Stimulated activated CD8-positive, alpha-beta memory T cell treated with anti-CD3 and anti-CD28 coated beads, Interleukin-2, amount 100 ng/mL, for 48 hours (primary cell): ENCODE measurements around the gene ORM1.
A peak's percentile ranks its signal among the peaks of the same experiment; 100 is the strongest.
"Not testable (repeated sequence)": the region's sequence is repeated elsewhere in the genome, so short reads cannot be mapped to it uniquely, and the experiment has no call there.

Experiments
- DNase-seq, 2 donors: peaks; one replicate each; pipeline ENCODE4 v3.0.0-alpha.2; 2020; ENCODE audit warnings: low read depth in 2 of 2

Gene ORM1

DNA sequence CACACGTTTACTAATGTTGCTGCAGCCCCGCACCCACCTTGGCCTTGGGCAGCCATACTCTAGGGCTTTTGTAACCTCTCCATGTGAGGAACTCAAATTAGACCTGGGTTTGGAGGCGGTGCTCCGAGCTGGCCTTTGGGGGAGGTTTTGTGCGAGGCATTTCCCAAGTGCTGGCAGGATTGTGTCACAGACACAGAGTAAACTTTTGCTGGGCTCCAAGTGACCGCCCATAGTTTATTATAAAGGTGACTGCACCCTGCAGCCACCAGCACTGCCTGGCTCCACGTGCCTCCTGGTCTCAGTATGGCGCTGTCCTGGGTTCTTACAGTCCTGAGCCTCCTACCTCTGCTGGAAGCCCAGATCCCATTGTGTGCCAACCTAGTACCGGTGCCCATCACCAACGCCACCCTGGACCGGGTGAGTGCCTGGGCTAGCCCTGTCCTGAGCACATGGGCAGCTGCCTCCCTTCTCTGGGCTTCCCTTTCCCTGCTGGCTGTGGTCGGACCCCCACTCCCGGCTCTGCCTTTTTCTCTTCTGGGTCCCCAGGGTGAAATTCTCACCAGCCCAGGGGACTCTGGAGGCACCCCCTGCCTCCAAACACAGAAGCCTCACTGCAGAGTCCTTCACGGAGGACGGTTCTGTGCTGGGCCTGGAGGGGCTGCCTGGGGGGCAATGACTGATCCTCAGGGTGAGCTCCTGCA lies at the start of gene ORM1:
Gene ORM1 (plus strand): TSS at position 268 of the 701 bp plus-strand sequence. CDS start 36 bp downstream, at position 304.
- not testable (repeated sequence) for DNase-seq

DNA sequence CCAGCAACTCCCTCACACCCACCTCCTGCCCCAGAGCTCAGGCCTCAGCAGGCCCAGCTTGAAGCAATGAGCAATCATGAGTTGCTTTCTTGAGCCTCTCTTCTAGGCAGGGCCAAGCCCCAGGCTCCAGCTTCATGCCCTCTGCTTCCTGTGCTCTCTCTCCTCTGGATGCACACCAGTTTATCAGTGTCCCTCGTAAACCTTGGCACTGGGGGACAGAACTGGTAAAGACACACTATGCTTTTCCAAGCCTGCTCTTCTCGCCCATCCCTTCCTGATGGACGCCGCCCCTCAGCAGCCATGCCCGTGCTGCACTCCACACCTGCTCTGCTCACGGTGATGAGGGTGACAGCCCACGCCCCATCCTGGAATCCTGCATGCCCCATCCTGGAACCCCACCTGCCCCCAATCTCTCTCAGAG lies 49.4 kb upstream of the ORM1 start:
- no peak for DNase-seq

DNA sequence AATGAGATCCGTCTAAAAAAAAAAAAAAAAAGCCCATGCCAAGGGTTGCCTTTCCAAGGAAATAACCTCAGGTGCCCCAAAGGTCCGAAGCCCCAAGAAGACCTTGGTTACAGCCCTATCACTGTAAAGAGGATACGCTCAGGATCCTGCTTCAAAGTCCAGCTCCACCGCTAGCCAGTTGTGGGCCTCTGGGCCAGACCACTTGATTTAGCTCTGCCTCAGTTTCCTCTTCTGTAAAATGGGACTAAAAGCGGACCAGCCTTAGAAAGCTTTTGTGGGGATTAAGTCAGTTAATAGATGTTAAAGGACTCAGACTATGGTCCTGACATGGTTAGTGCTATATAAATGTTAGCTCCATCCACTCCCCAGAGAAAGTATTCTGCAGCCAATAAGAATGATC lies 48.7 kb upstream of the ORM1 start:
- DNase-seq: no peak

DNA sequence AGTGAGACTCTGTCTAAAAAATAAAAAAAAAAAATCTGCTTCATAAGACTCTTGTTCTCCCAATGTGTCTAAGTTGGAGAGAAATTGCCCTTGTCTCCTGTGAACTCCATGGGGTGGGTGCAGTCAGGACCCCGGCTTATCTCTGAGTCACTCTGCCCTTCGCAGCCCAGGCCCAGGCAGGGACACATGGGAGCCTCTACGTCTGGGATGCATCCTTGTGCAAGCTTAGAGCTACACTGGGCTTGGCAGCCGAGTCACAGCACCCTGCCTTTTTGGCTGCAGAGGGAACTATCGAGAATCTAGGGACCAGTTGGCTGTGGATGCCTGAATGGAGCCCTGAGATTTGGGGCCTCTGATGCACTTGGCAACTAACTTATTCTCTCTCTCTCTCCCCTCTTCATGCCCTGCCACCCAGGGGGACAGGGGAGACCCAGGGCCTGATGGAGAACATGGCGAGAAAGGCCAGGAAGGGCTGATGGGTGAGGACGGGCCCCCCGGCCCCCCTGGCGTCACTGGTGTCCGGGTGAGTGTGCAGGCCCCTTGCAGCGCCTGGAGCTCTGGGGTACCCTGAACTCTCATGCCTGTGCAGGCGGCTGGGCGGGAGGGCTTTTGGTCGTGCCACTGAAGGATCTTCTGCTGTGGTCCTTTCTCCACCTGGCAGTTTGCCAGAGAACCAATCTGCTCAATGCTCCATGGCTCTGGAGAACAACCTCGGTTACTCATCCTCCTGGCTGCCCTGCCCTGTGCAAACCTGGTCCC lies 47.5 kb upstream of the ORM1 start:
- no peak for DNase-seq

DNA sequence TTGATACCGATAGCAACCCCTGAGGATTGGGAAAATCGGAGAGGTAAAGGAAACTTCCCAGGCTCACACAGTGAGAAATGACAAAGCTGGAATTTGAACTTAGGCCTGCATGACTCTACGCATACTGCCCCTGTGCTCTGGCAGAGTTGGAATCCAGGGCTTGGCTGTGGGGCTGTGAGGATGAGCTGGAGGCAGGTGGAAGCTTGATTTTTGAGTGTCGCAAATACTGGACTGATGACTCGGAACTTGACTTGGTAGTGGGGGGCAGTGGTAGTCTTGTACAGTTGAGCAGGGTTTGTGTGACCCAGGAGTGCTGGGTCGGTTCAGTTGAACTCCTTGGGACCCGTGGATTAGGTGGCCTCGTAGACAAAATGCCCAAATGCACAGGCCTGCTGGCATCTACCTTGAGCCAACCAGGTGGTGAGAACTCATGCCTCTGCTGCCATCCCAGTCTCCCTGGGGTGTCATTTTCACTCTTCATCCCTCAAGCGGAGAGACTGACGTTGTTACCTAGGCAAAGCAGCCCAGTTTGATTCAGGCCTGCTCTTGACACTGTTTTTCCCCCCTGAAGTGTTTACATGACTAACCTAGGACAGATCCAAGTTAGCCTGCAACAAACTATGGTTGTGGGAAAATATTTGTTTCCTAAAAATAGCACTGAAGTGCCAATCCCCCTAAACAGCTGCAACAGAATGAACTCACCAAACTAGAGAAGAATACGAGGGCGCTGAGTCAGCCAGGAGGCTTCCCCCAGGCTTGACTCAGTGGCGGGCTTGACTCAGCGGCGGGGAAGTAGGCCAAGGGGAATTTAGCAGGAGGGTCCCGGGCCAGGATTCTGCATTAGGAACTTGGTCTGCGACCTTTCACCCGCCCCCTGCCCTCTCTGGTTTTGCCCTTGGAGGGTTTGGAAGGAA lies 45.7 kb upstream of the ORM1 start:
- DNase-seq: no peak

DNA sequence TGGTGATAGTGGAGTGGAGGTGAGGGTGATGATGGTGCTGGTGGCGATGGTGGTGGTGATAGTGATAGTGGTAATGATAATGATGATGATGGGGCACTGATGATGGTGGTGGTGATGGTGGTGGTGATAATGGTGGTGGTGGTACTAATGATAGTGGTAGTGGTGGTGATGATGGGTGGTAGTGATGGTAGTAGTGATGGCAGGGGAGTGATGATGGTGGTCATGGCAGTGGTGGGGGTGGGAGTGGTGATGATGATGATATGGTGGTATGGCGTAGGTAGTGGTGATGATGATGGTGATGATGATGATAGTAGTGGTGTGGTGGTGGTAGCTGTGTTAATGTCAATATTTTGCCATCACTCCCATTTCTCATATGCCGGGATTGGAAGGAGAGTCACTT lies 44.5 kb upstream of the ORM1 start:
- DNase-seq: no peak

DNA sequence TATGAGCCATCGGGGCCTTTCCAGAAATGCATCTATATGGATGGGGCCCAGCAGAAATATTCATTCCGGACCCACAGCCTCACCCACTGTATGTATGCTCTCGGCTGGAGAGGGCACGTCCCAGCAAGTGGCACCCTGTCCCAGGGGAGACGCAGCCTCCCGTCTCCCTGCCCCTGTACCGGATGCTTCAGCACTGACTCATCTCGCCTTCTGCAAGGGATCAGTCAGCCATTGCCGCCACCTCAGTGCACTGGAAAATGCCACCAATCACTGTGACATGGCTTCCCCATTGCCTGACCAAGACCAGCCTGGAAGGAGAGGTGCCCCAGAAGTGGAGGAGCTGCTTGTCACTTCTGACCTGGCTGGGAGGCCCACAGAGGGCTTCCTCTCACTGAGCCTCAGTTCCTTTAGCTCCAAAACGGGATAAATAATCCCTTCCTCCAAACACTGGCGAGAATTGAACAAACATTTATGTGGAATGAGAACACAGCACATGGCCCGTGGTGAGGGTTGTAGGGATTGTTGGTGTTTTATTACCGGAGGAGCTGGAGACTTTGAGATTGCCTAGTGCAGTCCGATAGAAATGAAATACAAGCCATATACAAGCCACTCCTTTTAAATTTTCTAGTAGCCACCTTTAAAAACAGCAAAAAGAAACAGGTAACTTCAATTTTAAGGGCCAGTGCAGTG lies 43.9 kb upstream of the ORM1 start:
- DNase-seq: no peak

DNA sequence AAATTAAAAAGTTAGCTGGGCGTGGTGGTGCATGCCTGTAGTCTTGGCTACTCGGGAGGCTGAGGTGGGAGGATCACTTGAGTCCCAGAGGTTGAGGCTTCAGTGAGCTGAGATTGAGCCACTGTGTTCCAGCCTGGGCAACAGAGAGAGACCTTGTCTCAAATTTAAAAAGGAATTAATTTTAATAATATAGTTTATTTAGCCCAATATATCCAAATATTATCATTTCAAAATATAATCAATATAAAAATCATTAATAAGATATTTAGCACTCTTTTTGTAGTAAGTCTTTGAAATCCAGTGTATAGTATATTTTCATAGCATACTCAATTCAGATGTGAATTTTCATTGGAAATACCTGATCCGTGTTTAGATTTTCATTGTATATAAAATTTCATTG lies 43.2 kb upstream of the ORM1 start:
- no peak for DNase-seq

DNA sequence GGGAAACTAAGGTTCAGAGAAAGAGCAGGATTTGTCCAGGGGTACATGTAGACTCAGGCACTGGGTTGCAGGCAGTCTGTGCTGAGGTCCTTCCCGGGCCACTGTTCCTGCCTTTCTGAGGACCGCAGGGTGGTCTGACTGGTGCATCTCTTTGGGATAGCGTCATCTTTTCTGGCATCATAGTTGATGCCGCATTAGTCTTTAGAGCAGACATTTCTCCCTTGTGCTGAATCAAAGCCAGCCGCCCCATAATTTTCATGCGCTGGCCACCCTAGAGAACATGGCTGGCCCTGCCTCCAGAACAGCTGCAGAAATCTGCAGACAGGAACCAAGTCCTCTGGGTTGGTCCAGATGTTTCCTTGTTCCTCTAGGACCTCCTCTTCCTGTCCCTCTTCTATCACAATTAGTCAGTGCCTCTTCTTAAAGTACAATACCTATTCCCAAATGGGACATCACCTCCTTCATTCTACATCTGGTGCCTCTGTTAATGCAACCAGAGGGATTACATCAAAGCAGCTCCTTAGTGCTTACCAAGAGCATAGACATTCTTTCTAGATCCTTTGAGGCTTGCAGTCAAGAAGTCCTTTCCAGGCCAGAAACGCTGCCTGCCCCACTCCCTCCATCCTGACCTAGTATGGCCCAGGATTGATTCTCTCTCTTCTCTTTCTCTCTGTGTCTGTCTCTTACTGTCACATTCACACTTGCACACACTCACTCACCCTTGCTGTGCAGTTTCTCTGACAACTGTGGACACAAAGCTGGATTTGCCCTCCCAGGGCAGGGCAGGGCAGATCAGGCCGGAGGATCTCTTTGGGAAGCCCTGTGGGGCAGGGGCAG lies 42.0 kb upstream of the ORM1 start:
- no peak for DNase-seq

DNA sequence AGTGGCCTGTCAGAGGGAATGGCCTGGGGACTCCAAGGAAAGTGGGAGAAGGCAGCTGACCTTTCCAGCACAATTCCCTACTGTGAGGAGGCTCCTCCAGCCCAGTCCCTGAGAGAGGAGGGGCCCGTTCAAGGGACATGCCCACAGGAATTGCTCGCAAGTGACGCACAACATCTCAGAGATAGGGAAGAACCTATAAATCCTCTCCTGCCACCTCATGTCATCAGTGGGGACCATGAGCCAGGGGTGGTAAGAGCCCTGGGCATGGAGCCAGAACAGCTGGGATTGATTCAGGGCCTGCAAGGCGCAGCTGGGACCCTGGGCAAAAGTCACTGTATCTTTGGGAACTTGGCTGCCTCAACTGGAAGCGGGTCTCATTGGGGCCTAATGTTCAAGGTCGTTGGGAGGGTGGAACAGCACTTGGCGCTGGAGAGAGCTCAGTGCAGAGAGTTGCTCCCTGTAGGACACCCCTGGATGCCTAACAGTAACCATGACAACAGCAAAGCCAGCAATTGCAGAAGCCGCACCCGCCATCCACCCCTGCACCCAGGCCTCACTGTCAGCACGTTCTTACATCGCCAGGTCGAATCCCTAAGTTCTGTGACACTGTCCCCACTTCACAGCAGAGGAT lies 41.3 kb upstream of the ORM1 start:
- no peak for DNase-seq

DNA sequence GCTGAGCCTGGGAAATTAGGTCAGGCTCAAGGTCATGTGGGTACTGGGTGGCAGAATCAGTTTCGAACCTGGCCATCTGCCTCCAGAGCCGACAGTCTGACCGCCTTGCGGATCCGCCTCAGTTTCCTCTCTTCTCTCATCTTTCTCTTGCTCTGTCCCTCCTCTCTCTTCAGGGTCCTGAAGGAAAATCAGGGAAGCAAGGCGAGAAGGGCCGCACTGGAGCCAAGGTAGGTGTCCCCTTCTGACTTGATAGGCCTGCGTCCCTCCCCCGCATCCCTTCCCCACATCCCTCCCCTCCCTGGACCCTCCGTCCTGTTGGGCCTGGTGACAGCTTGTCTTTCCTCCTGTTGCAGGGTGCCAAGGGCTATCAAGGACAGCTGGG lies 40.8 kb upstream of the ORM1 start:
- DNase-seq: no peak

DNA sequence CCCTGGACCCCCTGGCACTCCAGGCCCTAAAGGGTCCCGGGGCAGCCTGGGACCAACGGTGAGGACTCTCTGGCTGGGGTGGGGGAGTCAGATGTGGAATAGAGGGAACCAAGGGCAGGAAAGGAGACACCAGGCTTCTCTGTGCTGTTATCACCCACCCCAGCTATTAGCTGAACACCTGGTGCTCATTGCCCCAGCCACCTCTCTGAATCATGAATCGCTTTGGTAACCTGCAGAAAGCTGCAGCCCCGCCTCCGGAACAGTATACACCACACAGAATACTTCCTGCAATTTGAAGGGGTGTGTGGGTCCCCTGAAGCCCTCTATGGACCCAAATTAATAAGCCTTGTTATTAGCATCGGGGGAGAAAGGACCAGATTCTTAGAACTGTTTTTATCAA lies 40.4 kb upstream of the ORM1 start:
- no peak for DNase-seq

DNA sequence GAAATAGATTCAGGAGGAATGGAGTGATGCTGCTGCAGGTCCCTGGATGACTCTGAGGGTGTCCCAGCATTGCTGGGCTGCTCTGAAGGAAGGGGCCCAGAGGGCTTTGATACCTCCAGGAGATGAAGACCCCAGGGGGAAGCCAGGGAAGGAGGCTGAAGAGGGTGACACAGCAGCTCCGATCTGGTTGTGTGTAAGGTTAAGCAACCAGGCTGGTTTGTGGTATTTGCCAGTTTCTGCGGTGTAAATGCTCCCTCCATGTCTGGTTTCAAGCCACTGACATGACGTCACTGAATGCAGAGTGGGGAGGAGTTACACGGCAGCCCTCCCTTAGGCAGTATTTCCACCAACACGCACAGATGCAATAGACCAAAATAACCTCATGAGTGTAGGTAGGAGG lies 40.0 kb upstream of the ORM1 start:
- DNase-seq: peak in 1 of 2 donors; percentile 19

DNA sequence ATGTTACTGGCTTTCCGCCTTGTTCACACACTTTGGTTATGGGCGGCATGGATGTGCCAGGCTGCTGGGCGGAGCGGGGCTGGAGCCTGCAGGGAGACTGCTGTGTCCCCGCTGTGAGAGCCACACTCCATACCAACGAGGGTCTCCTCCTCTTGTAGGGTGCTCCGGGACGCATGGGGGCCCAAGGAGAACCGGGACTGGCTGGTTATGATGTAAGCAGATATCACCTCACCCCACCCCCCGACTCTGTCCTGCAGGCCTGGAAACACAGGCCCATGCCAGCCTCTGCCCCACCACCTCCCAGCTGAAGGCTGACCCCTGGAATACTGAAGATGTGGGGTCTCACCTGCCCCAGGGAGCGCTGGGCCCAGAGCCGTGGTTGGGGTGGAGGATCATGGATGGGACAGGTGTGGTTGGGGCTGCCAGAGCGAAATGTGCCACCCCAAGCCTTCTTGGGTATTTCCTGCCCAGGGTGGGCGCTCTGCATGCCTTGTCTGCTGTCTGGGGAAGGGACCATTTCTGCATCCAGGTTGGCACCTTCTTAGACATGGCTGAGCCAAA lies 39.3 kb upstream of the ORM1 start:
- DNase-seq: no peak

DNA sequence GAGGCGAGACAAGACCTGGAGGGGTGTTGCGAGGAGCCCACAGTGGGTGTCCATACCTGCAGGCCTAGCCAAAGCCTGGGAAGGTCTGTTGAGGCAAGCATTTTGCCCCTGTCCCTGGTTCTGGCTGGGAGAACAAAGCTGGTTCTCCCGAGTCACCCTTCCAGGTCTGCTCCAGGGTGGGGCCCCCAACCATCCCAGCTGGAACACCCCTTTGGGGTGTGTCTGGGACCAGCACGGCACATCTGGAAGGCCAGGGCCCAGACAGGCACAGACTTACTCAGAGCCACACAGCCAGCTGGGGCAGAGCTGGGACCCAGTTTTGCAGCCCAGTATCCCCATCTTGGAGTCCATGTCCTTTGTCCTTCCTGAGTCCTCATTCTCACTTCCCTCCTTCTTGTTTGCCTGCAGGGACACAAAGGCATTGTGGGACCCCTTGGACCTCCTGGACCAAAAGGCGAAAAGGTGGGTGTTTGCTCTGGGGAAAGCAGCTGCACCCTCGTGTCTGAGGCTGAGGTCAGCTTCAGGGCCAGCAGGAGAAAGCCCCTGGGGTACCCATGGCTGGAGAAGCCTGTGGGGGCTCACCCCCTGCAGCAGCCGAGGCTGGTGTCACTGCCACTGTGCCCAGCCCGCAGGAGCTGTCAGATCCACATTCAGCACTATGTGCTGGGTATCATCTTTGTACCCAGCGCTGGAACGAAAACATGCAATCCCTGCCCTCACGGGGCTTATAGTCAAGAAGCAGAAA lies 38.4 kb upstream of the ORM1 start:
- DNase-seq: no peak

DNA sequence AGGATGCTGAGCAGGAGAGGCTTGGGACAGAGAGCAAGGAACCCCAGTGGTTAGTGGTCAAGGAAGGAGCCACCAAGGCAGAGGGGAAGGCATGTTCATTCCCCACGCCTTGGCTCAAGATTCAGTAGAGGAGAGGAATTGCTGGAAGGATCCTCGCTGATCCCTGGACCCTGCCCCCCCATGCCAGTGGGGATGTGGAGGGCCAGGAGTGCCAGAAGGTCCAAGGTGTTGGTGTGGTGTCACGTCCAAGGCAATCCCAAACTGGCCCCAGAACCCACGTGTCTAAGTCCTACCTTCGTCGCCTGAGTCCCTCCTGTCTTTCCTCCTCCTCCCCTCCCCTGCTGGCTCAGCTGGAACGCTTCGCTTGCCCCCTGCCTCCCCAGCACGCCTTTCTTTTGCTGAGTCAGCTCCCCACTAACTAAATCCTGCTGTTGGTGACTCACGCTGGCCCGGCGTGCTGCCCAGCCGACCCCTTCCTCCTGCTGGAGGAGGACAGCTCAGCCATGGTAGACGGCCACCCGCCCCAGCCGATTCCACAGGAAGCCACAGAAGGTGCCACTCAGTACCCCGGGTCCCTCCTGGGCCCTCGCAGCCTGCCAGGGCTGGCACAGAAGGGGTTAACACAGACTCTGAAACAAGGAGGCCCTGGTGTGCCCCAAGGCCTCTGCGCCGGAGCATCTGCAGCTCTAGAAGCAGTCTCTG lies 37.6 kb upstream of the ORM1 start:
- DNase-seq: no peak

DNA sequence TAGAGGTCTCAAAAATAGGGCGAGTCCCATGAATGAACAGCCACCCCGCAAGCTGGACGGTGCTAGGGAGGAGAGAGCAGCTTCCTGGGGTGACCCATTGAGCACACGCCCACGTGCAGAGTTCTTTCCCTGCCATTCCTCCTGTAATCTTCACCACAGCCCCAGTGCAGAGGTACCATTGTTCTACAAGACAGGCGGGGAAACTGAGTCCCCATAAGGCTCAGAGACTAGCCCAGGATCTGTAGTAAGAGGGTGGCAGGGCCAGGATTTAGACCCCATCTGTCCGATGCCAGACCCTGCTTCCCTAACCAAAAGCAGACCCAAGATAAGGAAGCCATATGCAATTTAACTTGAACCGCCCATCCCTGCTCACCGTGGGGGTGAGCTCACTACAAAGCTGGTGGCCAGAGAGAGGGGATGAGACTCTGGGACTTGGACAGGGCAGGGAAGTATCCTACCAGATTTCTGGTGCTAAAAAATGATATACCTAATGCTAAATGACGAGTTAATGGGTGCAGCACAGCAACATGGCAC lies 36.7 kb upstream of the ORM1 start:
- DNase-seq: no peak

DNA sequence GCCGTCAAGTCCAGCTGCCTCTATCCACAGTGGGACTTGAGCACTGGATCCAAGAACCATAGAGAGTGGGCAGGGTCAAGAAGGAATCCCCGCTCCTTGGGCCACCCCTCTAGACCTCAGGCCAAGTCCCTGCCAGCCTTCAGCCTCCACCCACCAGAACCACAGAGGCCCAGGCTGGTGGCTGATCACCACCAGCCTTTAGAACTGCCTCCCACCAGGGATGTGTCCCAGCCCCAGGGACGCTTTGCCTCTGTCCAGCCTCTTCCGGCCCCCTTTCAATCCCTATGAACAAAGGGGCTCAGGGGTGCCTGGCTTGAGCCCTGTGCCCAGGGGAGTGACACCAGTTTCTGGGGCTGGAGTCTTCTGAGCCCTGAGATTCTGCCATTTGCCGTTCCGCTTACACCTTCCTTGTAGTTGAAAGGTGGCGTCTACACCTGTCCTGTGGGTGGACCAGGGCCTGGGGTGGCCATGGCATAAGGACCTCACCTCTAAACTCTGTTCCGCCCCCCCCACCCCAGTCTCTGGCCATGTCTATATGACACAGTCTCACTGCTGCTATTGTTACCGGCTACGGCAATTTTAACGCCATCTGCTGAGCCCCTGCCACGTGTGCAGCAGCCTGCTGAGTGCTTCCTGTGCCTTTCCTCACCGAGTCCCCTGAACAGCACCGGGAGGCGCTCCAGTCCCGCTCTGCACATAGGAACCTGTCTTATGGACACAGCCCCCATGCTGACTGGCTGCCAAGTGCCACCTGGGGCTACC lies 35.7 kb upstream of the ORM1 start:
- no peak for DNase-seq
